MCF 10A (cell line): ENCODE measurements around the gene MSI2. TPM values are rescaled to one million over a fixed set of nuclear protein-coding genes. Genes with fewer than 3 reads are reported as not detected.
A peak's percentile ranks its signal among the peaks of the same experiment; 100 is the strongest.

Source experiments
- BruUV-seq: library from RNA; stranded (reverse); fragments of 400-500 nt; replicated peaks from 2 replicates; lab custom pipeline; 2021; lab: Mats Ljungman, UMichigan
- CTCF ChIA-PET: fragments of 300-600 bp; sonication (Branson Sonifier 250); formaldehyde crosslinking; extraction: SDS; loops from one replicate; lab custom pipeline; 2021; ENCODE audit warnings: antibody characterized with exemption, inconsistent platforms; lab: Yijun Ruan, JAX
- POLR2A ChIA-PET: fragments of 300-600, 350-650 bp; sonication (Branson Sonifier 250); formaldehyde crosslinking; extraction: SDS; loops from one replicate; lab custom pipeline; 2020; ENCODE audit warnings: antibody characterized with exemption, inconsistent platforms; lab: Yijun Ruan, JAX
- DNase-seq: peaks from one replicate; pipeline ENCODE4 v3.0.0-alpha.2; 2018; ENCODE audit not compliant: unreplicated experiment
- H3K27ac Mint-ChIP-seq: one replicate; pipeline ENCODE4 v1.8.0; 2022; ENCODE audit warnings: mild to moderate bottlenecking, low read depth, mixed read lengths; ENCODE audit not compliant: unreplicated experiment
- H3K27me3 Mint-ChIP-seq: one replicate; pipeline ENCODE4 v1.8.0; 2022; ENCODE audit warnings: mixed read lengths; ENCODE audit not compliant: insufficient read depth, unreplicated experiment
- H3K36me3 Mint-ChIP-seq: one replicate; pipeline ENCODE4 v1.8.0; 2022; ENCODE audit warnings: mild to moderate bottlenecking, moderate library complexity, mixed read lengths; ENCODE audit not compliant: insufficient read depth, unreplicated experiment
- H3K4me1 Mint-ChIP-seq: one replicate; pipeline ENCODE4 v1.8.0; 2022; ENCODE audit warnings: mixed read lengths; ENCODE audit not compliant: insufficient read depth, unreplicated experiment
- H3K4me3 Mint-ChIP-seq: one replicate; pipeline ENCODE4 v1.8.0; 2022; ENCODE audit warnings: mild to moderate bottlenecking, moderate library complexity, mixed read lengths; ENCODE audit not compliant: unreplicated experiment
- H3K9me3 Mint-ChIP-seq: one replicate; pipeline ENCODE4 v1.8.0; 2022; ENCODE audit warnings: mixed read lengths; ENCODE audit not compliant: unreplicated experiment
- CTCF ChIP-seq: fragments of 200-600 bp; IDR thresholded peaks from one replicate; pipeline ENCODE4 v1.8.0; 2022; ENCODE audit warnings: antibody characterized with exemption, mild to moderate bottlenecking; ENCODE audit not compliant: unreplicated experiment
- intact Hi-C: fragments of 100-400 bp; cut with micrococcal nuclease; formaldehyde crosslinking; loops from 2 replicates; pipeline ENCODE4 v1.14.1; 2022
- total RNA-seq: library from RNA; stranded (reverse); gene quantifications from 2 replicates; pipeline ENCODE4 v1.2.3, GENCODE V29; 2022

Gene MSI2
- total RNA-seq, 1 experiment from 2014 or later: 60.6 TPM

GRCh38 chr17:57521606-57522005 lies 265.3 kb downstream of the MSI2 start:
- intact Hi-C loops: no loop called here
- no peak for DNase-seq
- Mint-ChIP-seq H3K4me1 (peaks cover 27% of the 10 kb centered on the region), H3K27me3 (no peaks in the 10 kb centered on the region), H3K27ac (no peak overlapping the region), H3K36me3 (peaks cover 24% of the 10 kb centered on the region), H3K9me3 (no peaks in the 10 kb centered on the region), H3K4me3 (no peak overlapping the region)
- CTCF ChIA-PET: interaction anchor here (0.5 to 1.9 kb wide), 2 partner anchors 141 to 278 kb away, joined by 3 to 7 read pairs; no protein-coding TSS in a partner anchor
- POLR2A ChIA-PET: interaction anchor here (0.7 kb wide), 1 partner anchor 45 kb away, joined by 3 read pairs; no protein-coding TSS in a partner anchor
- TF ChIP-seq CTCF: no peak
- BruUV-seq: no TSS peak

- intact Hi-C loops: no loop called here
- Mint-ChIP-seq H3K4me3 (no peak overlapping the region), H3K9me3 (no peaks in the 10 kb centered on the region), H3K27ac (no peak overlapping the region), H3K4me1 (peaks cover 27% of the 10 kb centered on the region), H3K27me3 (no peaks in the 10 kb centered on the region), H3K36me3 (peaks cover 17% of the 10 kb centered on the region)
- TF ChIP-seq CTCF: no peak
- BruUV-seq: no TSS peak
- ChIA-PET POLR2A (no interaction called here), CTCF (interaction anchor here (0.6 to 1.9 kb wide), 2 partner anchors 279 to 285 kb away, joined by 3 to 7 read pairs; no protein-coding TSS in a partner anchor)
- no peak for DNase-seq
These were observed 266.0 kb downstream of the MSI2 start for GRCh38 chr17:57522042-57523005.

DNA sequence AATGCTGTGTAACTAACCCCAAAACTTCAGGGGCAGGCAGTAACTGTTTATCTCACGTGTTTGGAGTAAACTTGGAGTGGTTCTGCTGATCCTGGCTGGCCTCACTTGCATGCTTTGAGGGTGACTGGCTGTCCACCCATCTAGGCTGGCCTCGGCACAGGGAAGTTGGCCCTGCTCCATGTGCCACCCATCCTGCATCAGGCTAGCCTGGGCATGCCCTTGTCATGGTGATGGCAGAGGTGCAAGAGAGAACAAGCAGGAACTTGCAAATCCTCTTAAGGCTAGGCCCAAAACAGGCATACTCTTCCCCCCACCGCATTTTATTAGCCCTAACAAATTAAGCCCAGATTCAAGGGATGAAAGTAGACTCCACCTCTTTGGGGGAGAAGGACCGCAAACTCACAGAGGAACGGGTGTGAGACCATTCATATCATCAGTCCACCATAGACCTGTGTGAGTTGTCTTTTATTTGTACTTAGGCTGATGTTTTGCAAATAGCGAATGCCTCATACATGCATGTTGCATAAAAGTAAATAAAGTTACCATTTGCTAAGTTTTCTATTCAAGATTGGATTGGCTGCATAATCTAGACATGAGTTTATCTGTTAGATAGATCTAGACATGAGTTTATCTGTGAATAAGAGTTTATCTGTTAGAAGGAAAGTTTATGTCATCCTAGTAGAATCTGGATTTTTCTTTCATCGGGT lies 267.8 kb downstream of the MSI2 start:
- peak; percentile 91 for DNase-seq
- Mint-ChIP-seq H3K27me3 (no peaks in the 10 kb centered on the region), H3K4me1 (peaks cover 22% of the 10 kb centered on the region), H3K9me3 (no peaks in the 10 kb centered on the region), H3K4me3 (no peak overlapping the region), H3K36me3 (peaks cover 12% of the 10 kb centered on the region), H3K27ac (no peak overlapping the region)
- CTCF ChIA-PET: no interaction called here
- POLR2A ChIA-PET: interaction anchor here (0.6 to 0.9 kb wide), 2 partner anchors 16 to 203 kb away, joined by 3 read pairs; no protein-coding TSS in a partner anchor
- TSS peak; percentile 74 for BruUV-seq
- no peak for TF ChIP-seq CTCF
- intact Hi-C loops: no loop called here
